Lung (tissue), 12 donors: ENCODE data around the gene CUL7. TPM values are rescaled to one million over a fixed set of nuclear protein-coding genes. Genes with fewer than 3 reads are reported as not detected.
"Not testable (repeated sequence)": the region's sequence is repeated elsewhere in the genome, so short reads cannot be mapped to it uniquely, and the experiment has no call there.

ENCODE experiments used
- ATAC-seq: fragments of 200-7000 bp; cut with Tn5 transposase; one replicate; pipeline ENCODE4 v1.9.1; 2020; ENCODE audit warnings: moderate number of reproducible peaks; ENCODE audit not compliant: insufficient read depth, low FRiP score
- DNase-seq, 3 donors: peaks; one replicate each; pipeline ENCODE4 v3.0.0-alpha.2; 2013 to 2017
- H3K27ac ChIP-seq, 2 donors: one replicate each; pipeline ENCODE4 v1.5.1; 2013; ENCODE audit warnings: mild to moderate bottlenecking in 2 of 2, moderate library complexity in 2 of 2, control low read depth in 1 of 2, inconsistent platforms in 1 of 2, low read depth in 1 of 2, low read length in 1 of 2
- H3K27me3 ChIP-seq, 3 donors: one replicate each; pipeline ENCODE4 v1.5.1; 2013; ENCODE audit warnings: low read length in 2 of 3; ENCODE audit not compliant: control insufficient read depth in 3 of 3, insufficient read depth in 3 of 3
- H3K36me3 ChIP-seq, 4 donors: one replicate each; pipeline ENCODE4 v1.5.1; 2013; ENCODE audit warnings: low read length in 4 of 4, mild to moderate bottlenecking in 1 of 4, moderate library complexity in 1 of 4; ENCODE audit not compliant: control insufficient read depth in 4 of 4, insufficient read depth in 4 of 4
- H3K4me1 ChIP-seq, 5 donors: one replicate each; pipeline ENCODE4 v1.5.1; 2013; ENCODE audit warnings: low read length in 5 of 5, mild to moderate bottlenecking in 2 of 5, moderate library complexity in 1 of 5; ENCODE audit not compliant: control insufficient read depth in 5 of 5, insufficient read depth in 5 of 5
- H3K4me3 ChIP-seq: one replicate; pipeline ENCODE4 v1.5.1; 2013; ENCODE audit warnings: mild to moderate bottlenecking, control low read depth, moderate library complexity
- H3K9ac ChIP-seq, 2 donors: one replicate each; pipeline ENCODE4 v1.5.1; 2013; ENCODE audit warnings: low read length in 2 of 2, control low read depth in 1 of 2; ENCODE audit not compliant: insufficient read depth in 1 of 2
- H3K9me3 ChIP-seq, 4 donors: one replicate each; pipeline ENCODE4 v1.5.1; 2013; ENCODE audit warnings: low read length in 3 of 4, mild to moderate bottlenecking in 1 of 4, moderate library complexity in 1 of 4; ENCODE audit not compliant: control insufficient read depth in 4 of 4, insufficient read depth in 3 of 4
- WGBS, 2 donors: extraction: QIAGEN DNeasy Blood & Tissue Kit; methylation state at CpG; one replicate each; pipeline ENCODE4 v1.1.7; 2013; 5-methylcytosine and 5-hydroxymethylcytosine counted together
- polyA plus RNA-seq, 2 donors: library from polyadenylated mRNA; stranded (reverse); fragments of 200-250 nt; gene quantifications; one replicate each; pipeline ENCODE4 v1.2.1, GENCODE V29; 2013
- total RNA-seq, 2 donors: library from RNA; depleted of rRNA in 1 of 2; stranded (reverse); fragments of >200 nt in 1 of 2; gene quantifications; one replicate each; pipeline ENCODE4 v1.2.1, GENCODE V29; 2014 to 2021
- TF ChIP-seq, protein P1 (sequence below): IDR thresholded peaks from 2 replicates; pipeline ENCODE4 v1.5.1; 2012; ENCODE audit warnings: mild to moderate bottlenecking; ENCODE audit errors: control extremely low read depth, extremely low read depth
- donor health status: control.
- donor health status: control.
- donor health status: Bipolar disorder and iron deficiency.
- donor health status: healthy.
- donor health status: DM: yes; HTN: yes; CAD: no.

CUL7 gene
- total and polyA plus RNA-seq, 4 donors: 8.2 to 23.6 (median 15.2) TPM

GRCh38 chr6:43045371-43045930 is 8.2 kb downstream of the CUL7 start:
- H3K36me3 ChIP-seq: peaks cover 0 to 62% (median 51%) of the 10 kb centered on the region in 4 donors
- H3K27ac ChIP-seq: no peak overlapping the region
- H3K9ac ChIP-seq: no peak overlapping the region
- H3K4me3 ChIP-seq: no peak overlapping the region
- TF ChIP-seq, protein P1, sequence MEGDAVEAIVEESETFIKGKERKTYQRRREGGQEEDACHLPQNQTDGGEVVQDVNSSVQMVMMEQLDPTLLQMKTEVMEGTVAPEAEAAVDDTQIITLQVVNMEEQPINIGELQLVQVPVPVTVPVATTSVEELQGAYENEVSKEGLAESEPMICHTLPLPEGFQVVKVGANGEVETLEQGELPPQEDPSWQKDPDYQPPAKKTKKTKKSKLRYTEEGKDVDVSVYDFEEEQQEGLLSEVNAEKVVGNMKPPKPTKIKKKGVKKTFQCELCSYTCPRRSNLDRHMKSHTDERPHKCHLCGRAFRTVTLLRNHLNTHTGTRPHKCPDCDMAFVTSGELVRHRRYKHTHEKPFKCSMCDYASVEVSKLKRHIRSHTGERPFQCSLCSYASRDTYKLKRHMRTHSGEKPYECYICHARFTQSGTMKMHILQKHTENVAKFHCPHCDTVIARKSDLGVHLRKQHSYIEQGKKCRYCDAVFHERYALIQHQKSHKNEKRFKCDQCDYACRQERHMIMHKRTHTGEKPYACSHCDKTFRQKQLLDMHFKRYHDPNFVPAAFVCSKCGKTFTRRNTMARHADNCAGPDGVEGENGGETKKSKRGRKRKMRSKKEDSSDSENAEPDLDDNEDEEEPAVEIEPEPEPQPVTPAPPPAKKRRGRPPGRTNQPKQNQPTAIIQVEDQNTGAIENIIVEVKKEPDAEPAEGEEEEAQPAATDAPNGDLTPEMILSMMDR: no peak
- H3K27me3 ChIP-seq: no peaks in the 10 kb centered on the region
- H3K4me1 ChIP-seq: no peaks in the 10 kb centered on the region
- H3K9me3 ChIP-seq: no peaks in the 10 kb centered on the region
- WGBS, 2 donors: 93 to 95% methylated on average over 11 of the region's 11 CpGs
- DNase-seq (no peak), ATAC-seq (no peak)

GRCh38 chr6:43043310-43043709 is 10.3 kb downstream of the CUL7 start:
- ATAC-seq (no peak), DNase-seq (no peak)
- no peak overlapping the region for H3K4me3 ChIP-seq
- no peak overlapping the region for H3K9ac ChIP-seq
- H3K27me3 ChIP-seq: no peaks in the 10 kb centered on the region
- H3K27ac ChIP-seq: no peak overlapping the region
- 88 to 95% methylated on average over 9 of the region's 9 CpGs for WGBS, 2 donors
- peaks cover 1 to 62% (median 49%) of the 10 kb centered on the region in 4 donors for H3K36me3 ChIP-seq
- H3K4me1 ChIP-seq: no peaks in the 10 kb centered on the region
- no peaks in the 10 kb centered on the region for H3K9me3 ChIP-seq
- TF ChIP-seq, protein P1: no peak

DNA sequence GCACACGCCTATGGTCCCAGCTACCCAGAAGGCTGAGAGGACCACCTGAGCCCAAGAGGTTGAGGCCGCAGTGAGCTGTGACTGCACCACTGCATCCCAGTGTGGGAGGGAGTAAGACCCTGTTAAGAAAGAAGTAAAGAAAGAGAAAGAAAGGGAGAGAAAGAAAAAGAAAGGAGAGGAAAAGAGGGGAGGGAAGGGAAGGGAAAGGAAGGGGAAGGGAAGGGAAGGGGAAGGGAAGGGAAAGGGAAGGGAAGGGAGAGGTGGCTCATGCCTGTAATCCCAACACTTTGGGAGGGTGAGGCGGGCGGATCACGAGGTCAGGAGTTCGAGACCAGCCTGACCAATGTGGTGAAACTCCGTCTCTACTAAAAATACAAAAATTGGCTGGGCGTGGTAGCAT is 12.2 kb downstream of the CUL7 start:
- DNase-seq, H3K4me1 ChIP-seq, H3K27ac ChIP-seq, H3K4me3 ChIP-seq, H3K27me3 ChIP-seq, ATAC-seq, H3K9ac ChIP-seq, H3K9me3 ChIP-seq: not testable (repeated sequence)
- WGBS, 2 donors: 94 to 96% methylated on average over 8 of the region's 8 CpGs
- H3K36me3 ChIP-seq: peaks cover 5 to 65% (median 49%) of the 10 kb centered on the region in 4 donors

- Histone ChIP-seq H3K4me1 (no peaks in the 10 kb centered on the region), H3K36me3 (peaks cover 5 to 64% (median 43%) of the 10 kb centered on the region in 4 donors), H3K9ac (no peak overlapping the region), H3K9me3 (no peaks in the 10 kb centered on the region), H3K27ac (no peak overlapping the region), H3K27me3 (no peaks in the 10 kb centered on the region), H3K4me3 (no peak overlapping the region)
- no peak for DNase-seq
- TF ChIP-seq, protein P1: no peak
- WGBS, 2 donors: 93 to 95% methylated on average over 18 of the region's 18 CpGs
- no peak for ATAC-seq
Observed at GRCh38 chr6:43040542-43041257, 13.0 kb downstream of the CUL7 start.
